ENCODE results near the gene SHH.

Gene SHH

DNA sequence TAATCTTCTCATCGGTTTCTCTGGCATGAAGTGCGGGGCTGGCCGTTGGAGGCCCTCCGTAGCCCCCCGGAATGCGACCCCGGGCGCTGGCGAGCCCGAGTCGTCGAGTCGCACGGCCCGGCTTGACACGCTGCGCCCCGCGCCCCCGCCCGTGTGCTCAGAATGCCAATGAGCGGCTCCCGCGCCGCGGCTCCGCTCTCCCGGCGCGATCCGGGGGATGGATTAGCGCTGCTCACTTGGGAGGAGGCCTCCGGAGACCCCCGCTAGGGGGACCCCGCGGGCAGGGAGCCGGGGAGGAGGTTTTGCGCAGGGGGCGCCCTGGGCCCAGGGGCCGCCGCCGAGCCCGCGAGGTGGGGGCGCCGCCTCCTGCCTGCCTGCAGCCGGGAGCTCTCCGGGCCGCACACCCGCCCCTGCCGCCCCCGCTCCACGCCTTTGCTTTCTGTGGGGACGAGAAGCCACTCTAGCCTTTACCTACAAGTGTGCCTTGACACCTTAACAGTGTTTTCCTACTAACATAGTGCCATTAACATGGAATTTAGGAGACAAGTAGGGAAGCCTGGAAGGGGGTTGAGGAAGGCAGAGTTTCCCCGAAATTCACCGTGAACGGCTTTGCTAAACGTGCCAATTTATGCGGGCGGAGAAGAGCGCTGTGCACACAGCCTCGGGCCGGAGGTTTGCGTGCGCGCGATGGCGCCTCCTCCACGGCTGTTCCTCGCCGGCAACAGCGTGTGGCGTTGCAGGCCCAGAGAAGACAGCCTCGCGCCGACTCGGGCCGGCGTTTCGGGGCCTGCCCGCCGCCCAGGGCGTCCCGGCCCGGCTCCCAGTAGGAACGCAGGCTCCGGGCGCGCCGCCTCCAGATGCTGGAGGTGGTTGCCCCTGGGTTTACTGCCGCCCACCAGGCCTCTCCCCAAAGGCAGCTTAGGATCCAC lies 7.1 kb downstream of the SHH start:
- peak; percentile 64 for DNase-seq

DNA sequence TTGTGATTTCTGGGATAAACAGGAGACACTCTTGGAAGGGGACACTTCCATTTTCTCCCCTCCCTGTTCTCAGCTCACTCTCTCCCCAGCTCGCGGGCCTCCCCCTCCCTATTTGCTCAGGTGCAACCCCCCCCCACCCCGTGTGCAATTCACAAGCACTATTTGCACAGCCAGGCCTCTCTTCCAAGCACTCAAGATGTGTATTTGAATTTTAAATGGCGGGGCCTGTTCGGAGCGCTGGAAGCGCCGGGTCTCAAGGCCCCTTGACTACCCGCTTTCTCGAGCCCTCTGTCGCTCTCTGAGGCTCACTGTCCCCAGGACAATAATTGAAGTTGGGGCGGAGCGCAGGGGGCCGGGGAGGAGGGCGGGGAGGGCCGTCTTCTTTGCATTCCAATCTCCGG lies 7.8 kb downstream of the SHH start:
- DNase-seq = no peak

DNA sequence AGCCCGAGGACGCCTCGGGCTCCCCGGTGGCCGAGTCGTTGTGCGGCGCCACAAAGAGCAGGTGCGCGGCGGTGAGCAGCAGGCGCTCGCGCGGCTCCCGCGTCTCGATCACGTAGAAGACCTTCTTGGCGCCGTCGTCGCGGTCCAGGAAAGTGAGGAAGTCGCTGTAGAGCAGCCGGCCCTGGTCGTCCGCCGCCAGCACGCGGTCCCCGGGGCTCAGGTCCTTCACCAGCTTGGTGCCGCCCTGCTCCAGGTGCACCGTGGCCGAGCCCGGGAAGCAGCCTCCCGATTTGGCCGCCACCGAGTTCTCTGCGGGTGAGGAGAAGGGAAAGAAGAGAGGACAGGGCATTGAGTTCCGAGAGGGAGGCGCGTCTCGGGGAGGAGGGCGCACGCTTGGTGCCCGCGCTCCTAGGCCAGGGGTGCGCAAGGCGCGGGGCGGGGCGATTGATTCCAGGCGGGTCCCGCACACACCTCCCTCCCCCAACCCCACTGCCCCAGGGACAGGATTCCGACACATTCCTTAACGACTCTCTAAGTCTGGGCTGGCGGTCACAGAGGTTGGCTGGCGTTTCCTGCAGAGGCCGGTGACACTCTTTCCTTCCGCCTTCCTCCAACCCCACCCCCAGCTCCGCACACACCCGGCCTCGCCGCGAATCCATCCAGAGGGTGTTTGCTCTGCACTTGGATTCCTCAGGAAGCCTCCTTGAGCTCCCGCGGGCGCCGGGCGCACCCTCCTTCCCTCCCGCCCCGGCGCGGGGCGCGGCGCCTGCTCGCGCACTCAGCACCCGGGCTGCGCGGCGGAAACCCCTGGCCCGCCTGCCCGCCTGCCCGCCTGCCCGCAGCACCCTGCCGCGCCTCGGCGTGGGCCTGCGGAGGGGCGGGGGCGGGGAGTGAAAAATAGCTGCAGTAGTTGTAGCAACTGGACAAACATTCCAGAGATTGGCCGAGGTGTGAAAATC lies 8.6 kb downstream of the SHH start:
- DNase-seq = peak; percentile 48

DNA sequence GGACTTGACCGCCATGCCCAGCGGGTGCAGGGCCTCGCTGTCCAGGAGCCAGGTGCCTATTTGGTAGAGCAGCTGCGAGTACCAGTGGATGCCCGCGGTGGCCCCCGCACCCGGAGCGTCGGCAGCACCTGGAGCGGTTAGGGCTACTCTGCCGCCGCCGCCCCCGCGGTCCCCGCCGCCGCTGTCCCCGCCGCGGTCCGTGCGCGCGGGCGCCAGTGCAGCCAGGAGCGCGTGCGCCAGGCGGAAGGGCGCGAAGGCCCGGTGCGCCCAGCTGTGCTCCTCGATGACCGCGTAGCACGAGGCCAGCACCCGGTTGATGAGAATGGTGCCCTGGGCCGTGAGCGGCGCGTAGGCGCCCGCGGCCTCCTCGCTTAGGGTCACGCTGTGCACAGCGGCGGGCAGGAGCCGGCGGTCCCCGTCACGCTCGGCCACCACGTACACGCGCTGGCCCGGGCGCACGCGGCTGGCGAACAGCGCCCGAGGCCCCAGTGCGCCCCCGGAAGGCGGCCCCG lies 9.3 kb downstream of the SHH start:
- DNase-seq = no peak

DNA sequence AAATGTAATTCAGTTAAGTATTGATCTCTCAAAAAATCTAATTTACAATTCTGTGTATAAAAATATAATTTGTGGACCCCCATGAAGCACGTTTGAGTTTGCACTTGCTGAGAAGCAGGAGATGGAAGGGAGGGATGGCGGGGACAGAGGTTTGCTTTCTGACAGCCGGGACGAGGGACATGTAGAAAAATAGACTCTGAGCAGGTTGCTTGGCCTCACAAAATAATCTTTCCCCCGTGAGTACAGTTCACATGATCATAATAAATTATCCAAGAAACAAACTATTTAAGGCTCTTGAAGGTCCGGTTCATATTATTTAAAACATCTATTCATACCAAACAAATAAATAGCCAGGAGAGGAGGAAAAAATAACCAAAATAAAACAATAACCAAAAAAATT lies 10.0 kb downstream of the SHH start:
- DNase-seq = no peak

DNA sequence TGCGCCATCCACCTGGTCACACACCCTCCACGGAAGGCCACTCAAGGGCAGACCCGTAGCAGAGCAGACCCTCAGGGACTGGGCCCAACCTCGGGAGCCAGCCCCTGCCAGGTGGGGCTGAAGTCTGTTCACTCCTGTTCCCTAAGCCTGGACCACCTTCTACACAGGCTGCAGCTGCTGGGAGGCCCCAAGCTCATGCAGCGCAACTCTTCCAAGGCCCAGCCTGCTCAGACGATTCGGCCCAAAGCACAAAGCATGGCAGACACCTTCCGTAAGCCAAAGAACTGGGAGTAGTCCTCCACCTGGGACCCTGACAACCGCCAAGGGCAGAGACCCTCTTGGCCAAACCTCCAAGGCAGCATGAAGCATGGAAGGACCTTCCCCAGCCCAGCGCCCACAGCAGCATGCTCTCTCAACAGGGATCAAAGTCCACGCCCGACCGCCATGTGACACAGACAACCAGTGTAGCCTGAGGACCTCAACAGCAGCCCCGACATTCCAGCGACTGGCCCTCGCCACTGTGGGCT lies 11.5 kb downstream of the SHH start:
- DNase-seq = no peak

DNA sequence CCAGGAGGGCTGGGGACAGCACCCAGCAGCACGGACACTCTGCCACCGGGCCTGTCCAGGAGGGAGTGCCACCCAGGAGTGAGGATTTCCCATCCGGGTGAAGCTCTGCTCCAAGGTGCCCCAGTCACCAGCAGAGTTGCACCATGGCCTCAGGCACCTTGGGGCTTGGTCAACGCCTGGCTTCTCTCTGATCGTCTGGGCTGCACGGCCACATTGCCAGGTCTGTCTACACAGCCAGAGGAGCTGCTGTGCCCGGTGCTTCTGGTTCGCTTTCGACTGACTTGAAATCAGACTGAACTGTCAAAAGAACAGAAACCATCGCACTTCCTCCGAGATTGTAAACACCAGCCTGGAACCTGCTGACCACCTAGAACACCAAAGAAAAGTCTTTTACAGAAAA lies 12.0 kb downstream of the SHH start:
- DNase-seq = no peak

DNA sequence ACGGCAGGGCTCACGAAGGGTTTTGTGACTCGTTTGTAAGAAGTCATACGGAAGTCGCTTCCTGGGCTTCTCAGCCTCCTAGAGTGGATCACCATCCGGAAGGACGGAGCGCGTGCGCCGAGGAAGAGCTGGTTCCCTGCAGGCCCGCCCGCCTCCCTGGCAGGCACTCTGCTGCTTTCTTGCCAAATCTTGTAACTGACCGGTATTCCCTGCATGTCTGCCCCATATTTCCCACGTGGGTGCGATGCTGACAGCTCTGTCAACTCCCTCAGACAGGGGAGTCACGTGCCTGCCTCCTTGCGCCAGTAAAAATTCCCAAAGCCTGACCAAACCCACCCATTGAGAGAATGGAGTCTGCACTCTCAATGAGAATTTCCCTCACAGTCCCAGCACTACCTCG lies 12.7 kb downstream of the SHH start:
- DNase-seq = no peak

DNA sequence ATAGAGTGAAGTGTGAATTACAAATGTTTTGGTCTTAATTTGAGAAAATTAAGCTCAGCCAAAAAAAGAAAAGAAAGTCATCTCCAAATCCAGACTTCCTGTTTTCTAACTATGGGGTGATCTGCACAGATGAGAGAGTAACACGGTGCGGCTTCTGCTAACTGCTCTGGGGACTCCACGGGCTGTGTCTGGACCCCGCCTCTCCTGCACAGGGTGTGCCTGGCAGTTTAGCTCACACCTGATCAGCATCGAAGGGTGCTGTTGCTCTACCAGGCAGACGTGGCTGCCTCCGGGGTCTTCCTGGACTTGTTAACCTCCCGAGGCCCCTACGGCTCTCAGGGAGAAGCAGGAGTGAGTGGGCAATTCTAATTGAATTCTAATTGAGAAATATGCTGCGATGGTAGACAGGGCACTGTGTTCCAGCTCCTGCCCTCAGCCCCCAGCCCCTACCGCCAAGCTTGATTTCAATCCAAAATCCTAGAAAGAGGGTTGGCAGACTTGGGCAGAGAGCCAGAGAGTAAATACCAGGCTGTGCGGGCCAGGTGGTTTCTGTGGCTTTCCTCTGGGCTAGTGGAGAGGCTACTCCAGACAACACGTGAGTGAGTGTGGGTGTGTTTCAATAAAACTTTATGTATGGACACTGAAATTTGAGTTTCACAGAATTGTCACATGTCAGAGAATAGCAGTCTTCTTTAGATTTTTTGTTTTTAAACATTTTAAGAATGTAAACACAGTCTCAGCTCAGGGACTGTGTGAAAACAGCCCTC lies 13.4 kb downstream of the SHH start:
- peak; percentile 66 for DNase-seq

DNA sequence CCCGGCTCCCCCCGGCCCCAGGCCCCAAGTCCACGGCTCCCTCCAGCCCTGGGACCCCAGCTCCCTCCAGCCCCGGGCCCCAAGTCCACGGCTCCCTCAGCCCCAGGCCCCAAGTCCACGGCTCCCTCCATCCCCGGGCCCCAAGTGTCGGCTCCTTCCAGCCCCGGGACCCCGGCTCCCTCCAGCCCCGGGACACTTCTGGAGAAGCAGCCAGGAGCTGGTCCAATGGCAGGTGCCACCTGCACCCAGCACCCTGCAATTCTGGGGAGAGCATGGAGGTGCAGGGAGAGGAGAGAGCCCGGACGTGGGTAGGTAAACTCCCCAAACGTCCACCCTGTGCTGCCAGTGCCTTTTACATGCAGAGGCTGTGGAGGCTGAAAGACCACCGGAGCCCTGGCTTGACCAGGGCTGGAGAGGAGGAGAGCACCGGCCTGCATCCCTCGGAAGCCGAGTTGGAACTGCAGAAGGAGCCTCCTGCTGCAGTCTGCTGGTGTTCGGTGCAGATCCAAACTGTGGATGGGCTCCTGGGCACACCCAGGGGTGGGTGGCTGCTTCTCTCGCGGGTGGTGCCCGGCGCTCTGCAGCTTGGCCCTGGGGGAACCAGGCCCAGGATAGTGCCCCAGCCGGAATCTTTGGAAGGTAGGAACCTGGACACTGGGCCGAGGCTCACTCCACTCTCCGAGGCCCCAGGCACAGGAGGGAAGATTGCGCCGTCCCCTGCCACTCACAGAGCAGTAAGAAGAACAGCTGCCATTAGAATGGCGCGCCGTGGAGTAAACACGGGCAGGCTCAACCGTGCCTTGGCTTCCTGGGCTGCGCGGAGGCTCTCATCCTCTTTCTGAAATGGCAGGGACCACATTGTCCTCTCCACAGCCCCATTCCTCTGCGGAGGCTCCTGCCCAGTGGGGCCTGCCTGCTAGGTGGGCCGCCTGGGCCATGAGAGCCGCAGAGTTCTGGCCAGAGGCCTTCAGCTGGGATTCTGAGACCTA lies 14.7 kb downstream of the SHH start:
- DNase-seq = no peak

DNA sequence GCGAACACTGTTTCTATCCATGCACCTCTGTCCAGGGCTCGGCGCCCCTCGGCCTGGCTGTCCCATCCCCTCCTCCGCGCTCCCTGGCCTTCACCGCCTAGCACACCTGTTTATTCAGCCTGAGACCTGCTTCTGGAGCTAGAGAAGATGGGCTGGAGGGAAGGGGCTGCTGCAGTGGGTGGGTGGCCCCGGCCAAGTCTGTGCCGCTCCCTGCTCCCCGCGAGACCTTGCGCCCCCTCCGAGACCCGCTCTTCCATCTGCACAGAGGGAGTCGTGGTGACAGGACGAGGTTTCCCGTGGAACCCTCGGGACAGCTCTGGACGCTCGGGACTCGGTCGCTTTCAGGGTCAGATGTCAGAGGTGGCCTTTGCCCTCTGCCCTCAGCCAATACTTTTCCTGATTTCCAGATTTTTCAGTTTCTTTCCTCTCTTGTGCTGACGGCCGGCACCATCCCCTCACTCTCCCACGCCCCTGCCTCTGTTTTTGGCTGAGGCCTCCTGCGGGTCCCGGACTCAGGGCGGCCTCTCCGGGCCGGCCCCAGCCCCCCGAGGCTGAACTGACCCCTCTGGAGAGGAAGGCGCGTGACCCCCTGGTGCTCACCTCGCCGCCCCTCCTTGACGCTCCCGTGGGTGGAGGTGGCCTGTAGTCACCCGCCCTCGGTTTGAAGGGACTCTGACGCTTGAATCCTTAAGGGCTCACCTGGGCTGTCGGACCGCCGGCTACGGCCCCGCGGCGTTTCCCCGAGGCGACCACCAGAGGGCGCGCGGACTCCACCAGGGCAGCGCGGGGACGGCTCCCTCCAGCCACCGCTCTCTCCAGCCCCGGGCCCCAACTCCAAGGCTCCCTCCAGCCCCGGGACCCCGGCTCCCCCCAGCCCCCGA lies 15.6 kb downstream of the SHH start:
- DNase-seq = no peak

DNA sequence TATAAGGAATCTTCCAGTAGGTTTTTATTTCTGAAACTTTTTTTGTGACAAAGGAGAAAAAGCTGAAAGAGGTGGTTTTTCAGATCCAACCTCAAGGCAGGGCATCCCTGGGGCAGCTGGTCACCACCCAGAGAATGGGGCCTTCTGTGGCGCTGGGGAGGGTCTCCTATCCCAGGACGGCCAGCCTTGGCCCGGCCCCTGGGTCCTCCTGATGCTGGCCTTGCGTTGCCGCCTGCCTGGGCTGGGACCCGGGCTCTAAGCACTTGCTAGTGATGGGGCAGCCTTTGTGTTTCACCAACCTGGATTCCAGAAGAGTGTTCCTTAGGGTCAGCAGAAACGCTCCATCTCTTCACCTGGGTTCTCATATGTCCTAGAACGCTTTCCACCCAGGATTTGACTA lies 16.3 kb downstream of the SHH start:
- DNase-seq = no peak

DNA sequence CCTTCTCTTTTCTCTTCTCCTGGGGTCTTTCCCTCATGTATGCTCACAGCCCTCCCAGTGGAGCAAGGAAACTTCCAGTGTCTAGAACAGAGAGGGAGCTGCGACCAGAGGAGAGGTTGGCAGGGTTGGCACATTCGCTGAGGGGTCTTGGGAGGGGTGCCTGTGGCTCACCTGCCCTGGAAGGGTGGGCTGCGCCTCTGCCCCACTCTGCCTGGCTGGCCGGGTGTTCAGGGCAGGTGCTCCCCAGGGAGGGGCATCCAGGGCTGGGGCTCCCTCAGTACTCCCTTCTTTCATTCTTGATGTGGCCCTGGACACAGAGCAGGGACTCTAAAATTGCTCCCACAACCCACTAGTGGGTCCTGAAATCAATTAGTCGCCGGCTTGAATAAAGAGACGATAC lies 16.9 kb downstream of the SHH start:
- no peak for DNase-seq

DNA sequence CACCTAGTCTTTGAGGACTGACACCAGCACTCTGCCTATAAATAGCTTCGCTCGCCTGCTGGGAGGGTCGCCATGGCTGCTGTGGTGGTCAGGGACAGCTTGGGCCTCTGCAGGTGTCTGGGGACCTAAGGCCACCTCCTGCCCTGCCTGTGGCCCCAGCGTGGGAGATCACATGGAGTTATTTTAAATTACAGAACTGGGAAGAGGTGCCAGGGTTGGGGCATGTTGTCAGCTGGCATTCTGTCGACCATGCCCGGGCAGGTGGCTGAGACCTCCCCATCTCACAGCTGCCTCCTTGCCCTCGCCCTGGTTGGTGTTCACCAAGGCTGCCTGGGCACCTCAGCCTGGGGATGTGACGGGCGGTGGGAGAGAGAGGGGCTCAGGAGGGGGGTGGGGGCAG lies 18.1 kb downstream of the SHH start:
- no peak for DNase-seq

DNA sequence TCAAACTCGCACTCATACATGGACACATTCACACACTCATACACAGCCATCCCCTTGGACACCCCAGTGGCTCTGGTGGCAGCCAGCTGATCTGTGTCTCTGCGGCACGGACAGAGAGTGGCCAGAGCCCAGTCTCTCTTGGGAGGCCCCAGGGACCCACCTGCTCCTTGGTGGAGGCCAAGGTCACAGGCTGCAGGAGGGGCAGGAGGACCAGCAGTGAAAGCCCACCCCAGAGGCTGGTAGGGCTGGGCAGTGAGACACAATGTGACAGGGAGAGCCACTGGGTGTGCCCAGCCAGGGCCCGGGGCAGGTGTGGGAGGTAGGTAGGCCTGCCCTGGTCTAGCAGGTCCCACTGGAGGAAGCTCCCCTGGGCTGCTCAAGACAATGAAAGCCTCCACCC lies 18.5 kb downstream of the SHH start:
- DNase-seq = no peak

DNA sequence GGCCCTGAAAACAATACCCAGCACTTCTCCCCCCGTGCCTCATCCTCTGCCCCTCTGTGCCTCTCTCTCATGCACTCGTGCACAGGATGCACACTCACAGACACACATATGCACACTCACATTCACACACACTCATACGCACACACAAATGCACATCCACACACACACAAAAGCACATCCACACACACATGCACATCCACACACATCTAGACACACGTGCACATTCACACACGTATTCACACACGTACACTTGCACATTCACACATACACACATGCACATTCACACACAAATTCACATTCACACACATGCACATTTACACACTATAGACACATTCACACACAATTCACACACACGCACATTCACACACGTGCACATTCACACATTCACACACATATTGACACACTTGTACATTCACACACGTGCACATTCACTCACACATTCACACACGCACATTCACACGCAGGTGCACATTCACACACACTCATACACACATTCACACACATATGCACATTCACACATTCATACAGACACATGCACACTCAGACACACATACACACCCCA lies 19.2 kb downstream of the SHH start:
- DNase-seq = no peak

DNA sequence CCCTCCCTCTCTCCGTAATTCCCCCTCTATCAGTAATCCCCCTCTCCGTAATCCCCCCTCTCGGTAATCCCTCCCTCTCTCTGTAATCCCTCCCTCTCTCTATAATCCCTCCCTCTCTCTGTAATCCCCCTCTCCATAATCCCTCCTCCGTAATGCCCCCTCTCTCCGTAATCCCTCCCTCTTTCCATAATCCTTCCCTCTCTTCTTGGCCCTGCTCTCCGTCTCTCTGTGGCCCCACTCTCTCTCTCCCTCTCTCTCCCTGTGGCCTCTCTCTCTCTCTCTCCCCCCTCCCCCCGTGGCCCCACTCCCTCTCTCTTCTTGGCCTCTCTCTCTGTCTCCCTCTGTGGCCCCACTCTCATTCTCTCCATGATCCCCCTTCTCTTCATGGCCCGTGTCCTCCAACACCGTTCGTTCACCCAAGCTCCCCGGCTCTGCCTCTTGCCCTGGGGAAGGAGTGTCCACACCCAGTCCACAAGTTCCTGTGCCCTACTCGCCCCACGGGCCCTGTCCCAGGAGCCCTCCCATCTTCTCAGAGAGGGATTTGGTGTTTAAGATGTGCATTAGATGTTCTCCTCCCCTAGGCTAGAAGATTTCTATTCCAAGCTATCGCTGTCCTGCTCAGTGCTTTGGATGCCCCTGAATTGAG lies 19.8 kb downstream of the SHH start:
- no peak for DNase-seq

DNA sequence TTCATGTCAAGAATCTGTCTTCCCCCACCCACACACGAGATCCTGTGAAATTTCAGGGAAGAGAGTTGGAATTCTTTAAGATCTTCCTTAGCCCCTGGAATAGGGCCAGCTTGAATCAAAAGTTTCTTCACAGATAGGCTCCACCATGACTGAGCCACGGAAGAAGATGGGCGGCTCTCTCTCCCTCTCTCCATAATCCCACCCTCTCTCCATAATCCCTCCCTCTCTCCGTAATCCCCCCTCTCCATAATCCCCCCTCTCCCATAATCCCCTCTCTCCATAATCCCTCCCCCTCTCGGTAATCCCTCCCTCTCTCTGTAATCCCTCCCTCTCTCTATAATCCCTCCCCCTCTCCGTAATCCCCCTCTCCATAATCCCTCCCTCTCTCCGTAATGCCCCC lies 20.4 kb downstream of the SHH start:
- DNase-seq = no peak

DNA sequence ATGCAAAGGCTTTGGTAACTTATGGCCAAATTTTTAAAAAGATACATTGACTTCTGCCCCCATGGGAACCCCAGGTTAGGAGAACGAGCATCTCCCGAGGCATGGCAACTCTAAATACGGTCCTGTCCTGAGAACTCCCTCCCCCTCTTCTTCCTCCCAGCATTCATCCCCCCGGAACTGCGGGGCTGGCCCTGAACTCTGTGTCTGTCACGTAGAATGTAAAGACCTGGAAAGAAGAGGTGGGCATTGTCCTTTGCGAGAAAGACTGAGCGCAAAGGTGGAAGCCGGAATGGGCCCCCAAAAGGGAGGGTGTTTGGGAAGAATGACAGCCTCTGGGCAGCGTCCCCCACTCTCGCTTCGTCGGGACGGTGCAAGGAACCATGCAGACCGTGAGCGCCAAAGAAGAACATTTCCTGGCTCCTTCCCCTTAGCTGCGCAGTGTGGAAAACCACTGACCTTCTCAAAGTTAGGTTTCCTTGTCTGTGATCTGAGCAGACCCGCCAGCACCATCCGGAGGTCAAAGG lies 21.0 kb downstream of the SHH start:
- DNase-seq = no peak
